DOHH2 (cell line): ENCODE measurements around the gene UCP3.

ENCODE experiments used
- H3F3A ChIP-seq: fragments of 200-600 bp; sonication (generic), shearing (Covaris generic); 2 replicates; pipeline ENCODE4 v1.6.0; 2016; ENCODE audit warnings: antibody characterized with exemption, mild to moderate bottlenecking; ENCODE audit not compliant: control insufficient read depth, insufficient read depth
- H3K27ac ChIP-seq: fragments of 200-600 bp; sonication (generic); 2 replicates; pipeline ENCODE4 v1.5.1; 2014; ENCODE audit warnings: low read depth, mild to moderate bottlenecking, low read length, moderate library complexity
- H3K27me3 ChIP-seq: fragments of 200-600 bp; sonication (generic); 2 replicates; pipeline ENCODE4 v1.6.1; 2014; ENCODE audit warnings: mild to moderate bottlenecking, low read length, mixed read lengths; ENCODE audit not compliant: control insufficient read depth
- H3K36me3 ChIP-seq: fragments of 200-600 bp; sonication (generic); 2 replicates; pipeline ENCODE4 v1.6.1; 2014; ENCODE audit warnings: mild to moderate bottlenecking, low read length, moderate library complexity, mixed read lengths; ENCODE audit not compliant: control insufficient read depth
- H3K4me1 ChIP-seq: fragments of 200-600 bp; sonication (generic); 2 replicates; pipeline ENCODE4 v1.6.1; 2014; ENCODE audit warnings: mild to moderate bottlenecking, low read length, mixed read lengths; ENCODE audit not compliant: control insufficient read depth
- H3K4me2 ChIP-seq: fragments of 200-600 bp; sonication (generic); 2 replicates; pipeline ENCODE4 v1.6.0; 2014; ENCODE audit warnings: mild to moderate bottlenecking, low read length, moderate library complexity
- H3K4me3 ChIP-seq: fragments of 200-600 bp; sonication (generic); 2 replicates; pipeline ENCODE4 v1.5.1; 2014; ENCODE audit warnings: mild to moderate bottlenecking, low read length, mixed read lengths
- H3K79me2 ChIP-seq: fragments of 200-600 bp; sonication (generic); 2 replicates; pipeline ENCODE4 v1.6.1; 2014; ENCODE audit warnings: mild to moderate bottlenecking, low read length, mixed read lengths; ENCODE audit not compliant: control insufficient read depth
- H3K9me2 ChIP-seq: fragments of 200-600 bp; sonication (generic); replicated peaks from 2 replicates; pipeline ENCODE4 v1.6.1; 2014; ENCODE audit warnings: mild to moderate bottlenecking, low read length, mixed read lengths; ENCODE audit not compliant: control insufficient read depth
- H3K9me3 ChIP-seq: fragments of 200-600 bp; sonication (generic); 2 replicates; pipeline ENCODE4 v1.6.1; 2014; ENCODE audit warnings: antibody characterized with exemption, low read length, mixed read lengths; ENCODE audit not compliant: control insufficient read depth, insufficient read depth
- H4K20me1 ChIP-seq: fragments of 200-600 bp; sonication (generic); 2 replicates; pipeline ENCODE4 v1.6.0; 2014; ENCODE audit warnings: low read depth, mild to moderate bottlenecking, antibody characterized with exemption, low read length, moderate library complexity; ENCODE audit not compliant: control insufficient read depth, insufficient read depth
- CTCF ChIP-seq: fragments of 200-600 bp; sonication (generic); IDR thresholded peaks from one replicate; pipeline ENCODE4 v1.5.1; 2014; ENCODE audit warnings: antibody characterized with exemption, mild to moderate bottlenecking, low read depth, low read length; ENCODE audit not compliant: poor library complexity, severe bottlenecking
- EZH2phosphoT487 ChIP-seq: fragments of 200-600 bp; sonication (generic); IDR thresholded peaks from 2 replicates; pipeline ENCODE4 v1.6.1; 2017; ENCODE audit warnings: borderline replicate concordance, mild to moderate bottlenecking, antibody characterized with exemption, low read length, moderate library complexity, mixed read lengths

Gene UCP3

DNA sequence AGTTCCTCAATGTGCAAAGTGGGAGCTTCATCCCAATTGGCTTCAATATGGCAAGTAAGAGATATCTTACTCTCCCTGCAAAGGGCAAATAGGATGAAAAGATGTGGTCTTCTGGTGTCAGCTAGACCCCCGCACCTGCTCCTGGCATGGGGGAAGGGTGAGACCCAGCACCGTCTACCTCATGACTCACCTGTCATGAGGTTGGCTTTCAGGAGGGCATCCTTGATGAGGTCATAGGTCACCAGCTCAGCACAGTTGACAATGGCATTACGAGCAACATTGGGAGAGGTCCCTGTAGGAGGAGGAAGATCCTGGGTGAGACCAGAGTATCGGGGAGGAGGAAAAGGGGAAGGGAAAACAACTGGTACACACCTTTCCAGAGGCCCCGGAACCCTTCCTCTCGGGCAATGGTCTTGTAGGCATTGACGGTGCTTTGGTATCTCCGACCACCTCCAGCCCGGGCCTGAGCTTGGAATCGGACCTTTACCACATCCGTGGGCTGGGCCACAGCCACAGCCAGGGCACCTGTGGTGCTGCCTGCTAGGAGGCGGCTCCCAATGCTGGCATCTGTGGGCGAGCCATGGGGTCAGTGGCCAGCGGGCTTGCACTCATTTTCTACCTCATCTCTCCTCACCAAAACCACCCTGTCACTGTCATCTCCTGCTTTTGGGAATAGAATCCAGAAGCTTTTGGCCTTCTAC lies 32.3 kb downstream of the UCP3 start:
- Histone ChIP-seq H3K4me3 (no peak overlapping the region), H3K9me2 (no peaks in the 10 kb centered on the region), H3K9me3 (no peaks in the 10 kb centered on the region), H3K27ac (no peak overlapping the region), H3K36me3 (peaks cover 78% of the 10 kb centered on the region), H3F3A (peaks cover 87% of the 10 kb centered on the region), H3K27me3 (no peaks in the 10 kb centered on the region), H3K79me2 (peaks cover 46% of the 10 kb centered on the region), H4K20me1 (peaks cover 48% of the 10 kb centered on the region), H3K4me2 (no peak overlapping the region; the same call in 1 of the 2 replicates), H3K4me1 (peaks cover 73% of the 10 kb centered on the region)
- TF ChIP-seq CTCF (no peak), EZH2phosphoT487 (no peak)

- H3K4me2 ChIP-seq = no peak overlapping the region
- H3F3A ChIP-seq = peaks cover 79% of the 10 kb centered on the region
- no peaks in the 10 kb centered on the region for H3K27me3 ChIP-seq
- no peak overlapping the region for H3K27ac ChIP-seq
- H3K9me2 ChIP-seq = no peaks in the 10 kb centered on the region
- peaks cover 36% of the 10 kb centered on the region for H4K20me1 ChIP-seq
- peaks cover 66% of the 10 kb centered on the region for H3K36me3 ChIP-seq
- H3K79me2 ChIP-seq = peaks cover 34% of the 10 kb centered on the region
- H3K4me3 ChIP-seq = no peak overlapping the region
- TF ChIP-seq EZH2phosphoT487 = no peak
- no peak for TF ChIP-seq CTCF
- H3K9me3 ChIP-seq = no peaks in the 10 kb centered on the region
- H3K4me1 ChIP-seq = peaks cover 72% of the 10 kb centered on the region
Observed at GRCh38 chr11:73975479-73975757, 33.5 kb downstream of the UCP3 start.

GRCh38 chr11:73974604-73975478 lies 34.0 kb downstream of the UCP3 start:
- no peak overlapping the region for H3K27ac ChIP-seq
- H3K79me2 ChIP-seq = peaks cover 29% of the 10 kb centered on the region
- no peaks in the 10 kb centered on the region for H3K9me3 ChIP-seq
- peaks cover 34% of the 10 kb centered on the region for H4K20me1 ChIP-seq
- no peak overlapping the region for H3K4me3 ChIP-seq
- peaks cover 61% of the 10 kb centered on the region for H3K36me3 ChIP-seq
- no peak overlapping the region for H3K4me2 ChIP-seq
- H3F3A ChIP-seq = peaks cover 81% of the 10 kb centered on the region
- no peaks in the 10 kb centered on the region for H3K27me3 ChIP-seq
- peaks cover 72% of the 10 kb centered on the region for H3K4me1 ChIP-seq
- H3K9me2 ChIP-seq = no peaks in the 10 kb centered on the region
- TF ChIP-seq CTCF = no peak
- TF ChIP-seq EZH2phosphoT487 = no peak
